Astrocyte of the hippocampus (primary cell): ENCODE measurements around the gene COG8.
"Not testable (repeated sequence)": the region's sequence is repeated elsewhere in the genome, so short reads cannot be mapped to it uniquely, and the experiment has no call there.

Source experiments
- DNase-seq: peaks from one replicate; pipeline ENCODE4 v3.0.0; 2011; ENCODE audit warnings: low read depth, low spot score

Gene COG8, protein sequence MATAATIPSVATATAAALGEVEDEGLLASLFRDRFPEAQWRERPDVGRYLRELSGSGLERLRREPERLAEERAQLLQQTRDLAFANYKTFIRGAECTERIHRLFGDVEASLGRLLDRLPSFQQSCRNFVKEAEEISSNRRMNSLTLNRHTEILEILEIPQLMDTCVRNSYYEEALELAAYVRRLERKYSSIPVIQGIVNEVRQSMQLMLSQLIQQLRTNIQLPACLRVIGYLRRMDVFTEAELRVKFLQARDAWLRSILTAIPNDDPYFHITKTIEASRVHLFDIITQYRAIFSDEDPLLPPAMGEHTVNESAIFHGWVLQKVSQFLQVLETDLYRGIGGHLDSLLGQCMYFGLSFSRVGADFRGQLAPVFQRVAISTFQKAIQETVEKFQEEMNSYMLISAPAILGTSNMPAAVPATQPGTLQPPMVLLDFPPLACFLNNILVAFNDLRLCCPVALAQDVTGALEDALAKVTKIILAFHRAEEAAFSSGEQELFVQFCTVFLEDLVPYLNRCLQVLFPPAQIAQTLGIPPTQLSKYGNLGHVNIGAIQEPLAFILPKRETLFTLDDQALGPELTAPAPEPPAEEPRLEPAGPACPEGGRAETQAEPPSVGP

DNA sequence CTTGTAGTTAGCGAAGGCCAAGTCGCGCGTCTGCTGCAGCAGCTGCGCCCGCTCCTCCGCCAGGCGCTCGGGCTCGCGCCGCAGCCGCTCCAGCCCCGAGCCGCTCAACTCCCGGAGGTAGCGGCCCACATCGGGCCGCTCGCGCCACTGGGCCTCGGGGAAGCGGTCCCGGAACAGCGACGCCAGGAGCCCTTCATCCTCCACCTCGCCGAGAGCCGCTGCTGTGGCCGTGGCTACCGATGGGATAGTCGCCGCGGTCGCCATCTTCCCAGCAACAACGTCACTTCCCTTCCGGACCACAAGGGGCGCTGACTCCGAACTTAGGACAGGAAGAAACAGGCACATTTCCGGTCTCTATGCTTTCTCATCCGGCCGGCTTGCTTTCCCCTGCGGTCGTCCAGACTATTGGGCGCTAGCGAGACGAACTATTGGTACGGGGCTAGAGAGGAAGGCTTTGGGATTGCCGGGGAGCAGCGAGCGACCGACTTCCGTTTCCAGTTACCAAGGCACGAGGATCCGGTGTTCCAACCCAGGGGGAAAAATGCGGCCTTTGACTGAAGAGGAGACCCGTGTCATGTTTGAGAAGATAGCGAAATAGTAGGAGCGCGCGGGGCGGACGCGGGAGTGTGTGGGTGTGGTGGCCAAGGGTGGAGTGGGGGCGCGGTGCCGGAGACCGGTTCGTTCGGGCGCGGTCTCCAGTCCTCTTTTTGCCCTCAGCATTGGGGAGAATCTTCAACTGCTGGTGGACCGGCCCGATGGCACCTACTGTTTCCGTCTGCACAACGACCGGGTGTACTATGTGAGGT, at the start of gene COG8, which contains the start of gene NIP7:
COG8 (minus strand) TSS at position 276 of the 806 bp plus-strand sequence; CDS start at position 264, 12 bp downstream.
NIP7 (plus strand) TSS at position 484 of the 806 bp plus-strand sequence; CDS start at position 542, 58 bp downstream.
- DNase-seq: peak; percentile 99

DNA sequence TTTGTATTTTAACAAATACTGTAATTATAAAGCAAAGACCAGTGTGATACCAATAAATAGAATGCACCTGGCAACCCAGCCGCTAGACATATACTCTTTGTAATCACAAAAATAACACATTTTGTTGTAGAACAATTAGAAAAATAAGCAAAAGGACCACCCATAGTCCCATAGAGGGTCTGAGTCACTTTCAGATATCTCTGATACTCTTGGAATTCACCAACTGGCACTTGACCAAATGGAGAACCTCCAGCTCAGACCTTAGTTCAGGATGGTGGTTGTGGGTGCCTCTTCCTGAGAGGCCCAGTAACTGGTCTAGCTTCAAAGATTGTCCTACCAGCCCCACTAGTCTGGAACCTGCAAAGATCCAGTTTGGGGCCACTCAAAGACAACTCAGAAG, 47.2 kb upstream of the COG8 start:
- DNase-seq: peak; percentile 46

DNA sequence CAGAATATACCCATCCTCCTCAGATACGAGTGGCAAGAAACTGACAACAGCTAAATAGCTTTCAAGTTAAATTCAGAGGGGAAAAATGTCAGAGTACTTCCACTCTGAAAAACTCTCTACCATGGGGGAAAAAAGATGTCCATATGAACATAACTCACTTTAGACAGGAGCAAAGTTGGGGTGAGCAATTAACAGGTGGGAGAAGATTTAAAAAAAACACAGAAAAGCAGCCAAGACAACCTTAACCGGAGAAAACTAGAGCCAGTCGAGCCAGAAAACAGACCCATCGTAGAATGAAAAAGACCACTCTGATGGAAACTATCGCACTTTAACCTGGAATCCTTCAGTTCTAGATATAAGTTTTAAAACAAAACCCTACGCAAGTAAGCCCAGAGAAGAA, 45.6 kb upstream of the COG8 start:
- DNase-seq: no peak

DNA sequence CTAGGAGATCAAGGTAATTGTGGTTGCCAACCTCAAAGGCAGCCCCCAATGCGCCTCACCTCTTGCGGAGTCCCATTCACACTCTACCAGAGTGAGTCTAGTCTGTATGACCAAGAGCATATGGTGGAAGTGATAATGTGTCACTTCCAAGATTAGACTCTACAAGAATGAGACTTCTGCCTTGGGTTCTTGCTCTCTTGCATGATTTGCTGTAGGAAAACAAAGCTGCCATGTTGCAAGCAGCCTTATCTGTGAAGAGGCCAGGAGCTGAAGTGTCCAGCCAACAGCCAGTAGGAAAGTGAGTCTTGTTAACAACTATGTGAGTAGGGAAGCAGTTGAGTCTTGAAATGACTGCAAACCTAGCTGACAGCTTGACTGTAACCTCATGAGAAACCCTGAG, 43.1 kb upstream of the COG8 start:
- no peak for DNase-seq

DNA sequence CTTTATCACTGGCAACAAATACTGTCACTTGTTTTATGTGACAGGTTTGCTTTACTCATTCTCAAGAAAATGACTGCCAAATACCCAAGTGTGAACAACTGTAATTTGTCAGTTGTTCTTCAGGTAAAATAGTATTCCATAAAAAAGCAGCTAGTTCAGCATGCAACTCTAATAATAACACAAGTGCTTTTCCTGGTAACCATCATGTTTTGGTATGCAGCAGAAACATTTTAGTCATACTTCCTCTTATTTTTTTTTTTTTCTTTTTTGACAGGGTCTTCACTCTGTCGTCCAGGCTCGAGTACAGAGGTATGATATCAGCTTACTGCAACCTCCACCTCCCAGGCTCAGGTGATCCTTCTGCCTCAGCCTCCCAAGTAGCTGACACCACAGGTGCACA, 41.9 kb upstream of the COG8 start:
- DNase-seq: no peak

DNA sequence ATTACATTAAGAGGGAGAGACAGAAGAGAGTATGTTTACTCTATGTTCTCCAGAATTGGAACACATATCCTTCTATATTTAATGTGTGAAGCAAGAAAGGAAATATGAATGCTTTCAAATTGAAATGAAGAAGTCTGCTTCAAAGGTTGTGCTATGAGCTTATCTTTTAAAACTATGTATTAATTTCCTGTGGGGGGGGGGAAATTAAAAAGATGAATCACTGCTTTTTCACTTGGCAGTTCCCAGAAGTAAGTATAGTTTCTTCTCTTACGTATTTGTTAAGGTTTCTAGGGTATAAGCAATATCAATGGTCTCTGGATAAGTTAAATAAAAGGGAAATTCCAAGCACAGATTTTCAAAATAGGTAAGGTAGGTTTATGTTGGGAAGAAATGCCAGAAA, 39.4 kb upstream of the COG8 start:
- no peak for DNase-seq

DNA sequence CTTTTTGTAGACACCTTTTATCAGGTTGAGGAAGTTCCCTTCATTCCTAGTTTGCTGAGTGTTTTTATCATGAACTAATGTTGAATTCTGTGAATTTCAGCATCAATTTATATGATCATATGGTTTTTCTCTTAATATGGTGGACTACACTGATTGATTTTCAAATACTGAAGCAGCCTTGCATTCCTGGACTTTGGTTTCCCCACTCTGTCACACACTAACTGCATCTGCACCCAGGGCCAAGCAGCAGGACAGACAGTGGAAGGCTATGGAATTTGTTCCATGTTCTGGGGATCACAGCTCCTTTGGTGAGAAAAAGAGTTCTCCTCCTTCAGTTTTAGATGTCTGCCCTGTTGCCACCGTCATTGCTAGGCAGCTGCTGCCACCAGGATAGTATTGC, 38.7 kb upstream of the COG8 start:
- no peak for DNase-seq

DNA sequence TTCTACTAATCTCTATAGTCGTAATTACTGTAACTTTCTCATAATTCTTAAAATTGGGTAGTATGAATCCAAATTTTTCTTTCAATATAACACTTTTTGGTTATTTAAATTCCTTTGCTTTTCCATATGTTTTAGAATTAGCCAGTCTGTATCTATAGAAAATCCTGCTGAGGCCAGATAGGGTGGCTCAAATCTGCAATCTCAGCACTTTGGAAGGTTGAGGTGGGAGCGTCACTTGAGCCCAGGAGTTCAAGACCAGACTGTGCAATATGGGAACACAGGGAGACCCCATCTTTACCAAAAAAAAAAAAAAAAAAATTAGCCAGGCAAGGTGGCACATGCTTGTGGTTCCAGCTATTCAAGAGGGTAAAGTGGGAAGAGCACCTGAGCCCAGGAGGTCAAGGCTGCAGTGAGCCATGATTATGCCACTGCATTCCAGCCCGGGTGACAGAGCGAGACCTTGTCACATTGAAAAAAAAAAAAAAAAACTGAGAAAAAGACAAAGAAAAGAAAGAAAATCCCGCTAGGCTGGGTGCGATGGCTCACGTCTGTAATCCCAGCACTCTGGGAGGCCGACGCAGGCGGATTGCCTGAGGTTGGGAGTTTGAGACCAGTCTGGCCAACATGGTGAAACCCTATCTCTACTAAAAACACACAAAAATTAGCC, 37.2 kb upstream of the COG8 start:
- no peak for DNase-seq

DNA sequence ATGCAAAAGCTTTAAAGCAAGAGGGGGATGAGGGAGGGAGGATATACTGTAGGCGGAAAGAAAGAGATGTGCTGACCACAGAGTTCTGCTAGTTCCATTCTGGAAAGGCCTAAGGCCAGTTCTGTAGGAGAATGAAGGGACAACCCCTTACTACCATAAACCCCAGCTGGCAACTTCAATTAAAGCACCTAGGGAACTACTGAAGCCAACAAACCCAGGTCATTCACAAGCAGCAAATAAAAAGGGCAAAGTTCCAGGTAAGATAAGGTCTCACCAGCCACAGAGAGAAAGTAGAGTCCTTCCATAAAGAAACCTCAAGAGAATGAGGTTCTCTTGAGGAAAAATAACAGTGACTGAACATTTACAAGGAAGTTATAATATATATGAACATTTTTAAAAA, 33.7 kb upstream of the COG8 start:
- no peak for DNase-seq

DNA sequence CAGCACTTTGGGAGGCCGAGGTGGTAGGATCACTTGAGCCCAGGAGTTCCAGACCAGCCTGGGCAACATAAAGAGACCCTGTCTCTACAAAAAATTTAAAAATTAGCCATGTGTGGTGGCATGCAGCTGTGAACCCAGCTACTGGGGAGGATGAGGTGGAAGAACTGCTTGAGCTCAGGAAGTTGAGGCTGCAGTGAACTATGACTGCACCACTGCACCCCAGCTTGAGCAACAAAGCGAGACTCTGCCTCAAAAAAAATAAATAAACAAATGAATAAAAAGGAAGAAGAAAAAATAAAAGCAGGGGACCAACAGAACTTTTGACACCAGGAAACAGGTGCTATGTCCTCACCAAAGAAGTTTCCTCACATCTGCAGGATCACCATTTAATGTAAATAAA, 32.2 kb upstream of the COG8 start:
- no peak for DNase-seq

DNA sequence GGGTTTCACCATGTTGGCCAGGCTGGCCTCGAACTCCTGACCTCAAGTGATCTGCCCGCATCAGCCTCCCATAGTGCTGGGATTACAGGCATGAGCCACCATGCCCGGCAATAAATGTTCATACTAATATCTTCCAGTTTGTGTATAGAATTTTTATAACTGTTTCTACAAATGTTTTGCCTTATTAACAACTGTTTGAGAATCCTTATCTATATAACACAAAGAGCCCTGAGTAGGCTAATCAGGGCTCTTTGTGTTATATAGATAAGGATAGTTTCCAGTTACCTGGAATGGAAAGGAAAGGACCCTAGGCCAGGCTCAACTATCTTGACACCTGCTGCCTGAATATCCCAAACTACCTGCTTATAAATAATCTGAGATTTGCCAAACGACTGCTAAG, 29.5 kb upstream of the COG8 start:
- no peak for DNase-seq

DNA sequence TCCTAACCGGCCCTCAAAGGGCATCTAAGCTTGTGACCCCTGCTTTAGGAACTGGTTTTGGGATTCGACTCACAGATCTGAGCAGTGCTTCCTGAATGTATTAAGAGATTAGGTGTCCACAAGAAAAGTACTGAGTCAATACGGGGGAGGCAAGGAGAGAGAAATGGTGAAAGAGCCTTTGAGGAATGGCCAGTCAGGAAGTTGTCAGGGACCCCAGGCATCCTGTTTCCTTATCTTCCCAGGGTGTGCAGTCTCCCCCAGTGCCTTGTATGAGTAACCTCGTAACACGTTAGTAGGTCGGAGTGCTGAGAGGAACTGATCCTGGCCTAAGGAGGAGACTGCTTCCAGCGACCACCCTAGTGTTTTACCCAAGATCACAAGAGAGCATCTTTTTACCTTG, 28.6 kb upstream of the COG8 start:
- no peak for DNase-seq

DNA sequence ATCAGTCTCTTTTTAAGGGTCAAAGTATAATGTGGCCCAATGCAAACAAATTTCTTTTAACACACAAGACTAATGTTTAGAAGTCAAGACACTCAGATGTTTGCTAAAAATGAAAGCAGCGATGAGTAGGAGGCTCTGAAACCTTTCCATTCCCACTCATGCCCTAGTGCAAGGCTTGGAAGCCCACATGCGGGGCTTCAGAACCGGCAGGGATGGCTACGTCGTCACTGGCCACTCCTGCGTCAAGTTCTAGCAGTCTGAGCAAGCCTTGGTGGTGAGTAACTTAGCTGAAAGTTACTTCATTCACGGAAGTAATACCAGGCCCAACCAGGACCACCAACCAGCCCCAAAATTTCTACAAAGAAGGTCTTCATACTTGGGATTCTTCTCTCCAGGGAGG, 27.1 kb upstream of the COG8 start:
- DNase-seq: no peak

DNA sequence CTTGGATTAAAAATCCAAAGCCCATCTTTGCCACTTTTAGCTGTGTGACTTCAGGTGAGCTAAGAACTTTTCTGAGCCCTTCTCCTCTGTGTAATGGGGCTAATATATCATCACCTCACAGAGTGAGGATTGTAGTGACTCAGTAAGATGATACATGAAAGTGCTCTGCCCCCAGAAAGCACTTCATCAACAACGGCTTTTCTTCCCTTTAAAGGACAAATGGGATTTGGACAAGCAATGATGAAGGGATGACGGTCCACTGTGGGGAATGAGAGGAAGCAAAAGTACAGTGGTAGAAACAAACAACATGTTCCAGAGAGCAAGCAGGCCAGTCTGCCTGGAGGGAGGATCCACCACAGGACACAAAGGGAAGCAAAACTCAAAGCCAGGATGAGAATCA, 26.5 kb upstream of the COG8 start:
- no peak for DNase-seq

DNA sequence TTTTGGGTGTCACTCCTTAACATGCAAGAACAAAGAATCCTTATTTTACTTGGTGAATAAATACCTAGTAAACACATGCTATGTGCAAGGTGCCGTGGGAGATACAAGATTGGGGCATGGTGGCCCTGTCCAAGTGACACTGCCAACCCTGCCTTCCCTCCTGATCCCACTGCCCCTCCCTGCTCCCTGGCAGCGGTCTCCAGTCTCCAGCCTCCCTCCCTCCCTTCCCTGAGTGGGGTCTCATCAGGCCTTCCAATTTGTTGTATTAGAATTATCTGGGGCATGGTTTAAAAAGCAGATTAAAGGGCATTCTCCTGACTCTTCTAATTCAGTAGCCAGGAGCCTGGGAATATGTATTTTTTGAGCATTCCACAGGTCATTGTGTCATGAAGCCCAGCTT, 24.7 kb upstream of the COG8 start:
- DNase-seq: no peak

DNA sequence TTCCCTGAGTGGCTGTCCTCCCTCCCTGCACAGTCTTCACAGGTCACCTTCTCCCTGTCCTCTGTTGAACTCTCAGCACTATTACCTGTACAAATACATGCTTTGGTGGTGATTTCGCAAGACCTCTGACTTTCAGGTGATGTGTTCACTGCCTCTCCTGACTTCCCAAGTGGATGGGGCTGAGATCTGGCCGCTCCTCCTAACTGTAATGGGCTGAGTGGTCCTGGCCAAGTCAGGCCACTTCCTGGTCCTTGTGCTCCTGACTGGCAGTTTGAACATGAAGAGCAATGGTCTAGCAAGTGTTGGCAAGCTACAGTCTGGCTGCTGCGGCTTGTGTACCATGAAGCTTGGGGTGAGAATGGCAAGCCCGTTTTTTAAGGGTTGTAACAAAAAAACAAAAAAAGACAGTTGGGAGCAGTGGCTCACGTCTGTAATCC, 23.9 kb upstream of the COG8 start:
- no peak for DNase-seq

DNA sequence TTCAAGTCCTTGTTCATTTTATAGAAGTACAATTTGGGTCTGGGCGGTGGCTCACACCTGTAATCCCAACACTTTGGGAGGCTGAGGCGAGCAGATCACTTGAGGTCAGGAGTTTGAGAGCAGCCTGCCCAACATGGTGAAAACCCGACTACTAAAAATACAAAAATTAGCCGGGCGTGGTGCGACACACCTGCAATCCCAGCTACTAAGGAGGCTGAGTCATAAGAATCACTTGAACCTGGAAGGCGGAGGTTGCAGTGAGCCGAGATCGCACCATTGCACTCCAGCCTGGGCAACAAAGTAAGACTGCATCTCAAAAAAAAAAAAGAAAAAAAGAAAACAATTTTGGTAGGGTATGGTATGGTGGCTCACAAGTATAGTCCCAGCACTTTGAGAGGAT, 20.7 kb upstream of the COG8 start:
- DNase-seq: not testable (repeated sequence)

DNA sequence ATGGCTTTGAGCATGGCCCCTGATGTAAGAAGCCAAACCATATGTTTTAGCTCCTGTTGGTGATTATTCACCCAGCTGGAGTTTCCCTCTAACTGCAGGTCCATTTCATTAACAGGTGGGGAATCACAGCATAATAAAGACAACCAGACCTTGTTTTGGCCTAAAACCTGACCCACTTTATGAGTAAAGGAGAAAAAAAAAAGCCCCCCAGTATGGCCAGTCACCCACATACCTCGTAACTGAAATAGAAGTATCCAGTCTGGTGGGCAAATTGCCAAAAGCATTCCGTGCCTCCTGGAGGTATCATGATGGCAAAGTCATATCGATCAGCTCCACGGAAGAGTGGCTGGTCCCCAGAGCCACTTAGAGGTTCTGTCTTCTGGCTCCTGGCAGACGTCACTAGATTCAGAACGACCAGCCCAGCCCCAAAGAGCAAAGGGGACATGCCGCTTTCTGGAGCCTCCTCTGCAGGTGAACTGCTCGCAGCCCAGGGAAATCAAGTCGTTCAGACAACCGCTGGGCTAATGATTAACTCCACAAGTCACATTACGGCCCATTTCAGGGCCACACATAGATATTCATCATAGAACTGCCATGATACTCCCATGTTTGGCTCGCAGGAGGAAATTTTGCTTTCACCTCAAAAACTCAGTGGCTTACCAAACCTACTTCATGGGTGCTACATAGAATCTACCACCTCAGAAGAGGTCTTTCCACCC, 12.1 kb upstream of the COG8 start, which contains the start of gene TMED6:
TMED6 (minus strand) TSS at position 478 of the 719 bp plus-strand sequence; CDS start at position 445, 33 bp downstream.
- no peak for DNase-seq

DNA sequence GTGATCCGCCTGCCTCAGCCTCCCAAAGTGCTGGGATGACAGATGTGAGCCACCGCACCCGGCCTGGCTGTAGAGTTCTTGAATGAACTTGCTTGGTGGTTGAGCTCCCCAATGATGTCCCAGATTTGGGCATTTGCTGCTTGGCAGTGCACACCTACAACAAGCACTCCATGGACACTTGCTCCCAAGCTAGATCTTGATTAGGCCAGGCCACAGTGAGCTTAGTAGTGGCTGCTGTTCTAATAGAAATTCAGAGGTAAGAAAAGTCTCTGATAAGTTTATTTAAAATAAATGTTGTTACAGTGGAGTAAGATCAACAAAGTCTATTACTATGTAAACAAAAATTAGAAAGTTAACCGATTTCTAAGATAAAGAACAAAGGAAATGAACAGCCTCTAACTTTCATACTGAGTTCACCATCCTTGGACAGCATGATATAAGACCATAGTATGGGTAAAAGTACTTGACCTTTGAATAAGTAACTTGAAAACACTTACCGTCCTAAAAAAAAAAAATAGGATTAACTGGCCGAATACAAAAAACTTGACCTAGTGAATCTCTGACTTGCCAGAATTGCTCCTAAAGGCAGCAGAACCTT, 11.3 kb upstream of the COG8 start:
- DNase-seq: no peak

DNA sequence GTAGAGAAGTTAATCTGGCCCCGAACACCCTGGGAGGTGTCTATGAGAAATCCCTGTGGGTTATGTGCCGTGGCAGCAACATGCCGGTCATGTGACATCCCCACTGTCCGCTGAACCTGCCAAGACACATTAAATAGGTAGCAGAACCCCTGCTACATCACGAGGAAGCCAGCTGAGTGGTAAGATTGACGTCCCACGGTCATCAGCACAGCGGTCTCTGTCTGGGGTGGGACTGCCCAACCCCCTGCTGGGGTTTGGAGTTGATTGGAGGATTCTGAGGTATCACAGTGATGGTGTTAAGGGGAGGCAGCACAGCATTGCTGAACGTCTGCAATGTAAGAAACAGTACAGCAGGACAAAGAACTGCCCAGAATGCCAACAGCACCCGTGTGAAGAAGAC, 10.2 kb upstream of the COG8 start:
- no peak for DNase-seq

DNA sequence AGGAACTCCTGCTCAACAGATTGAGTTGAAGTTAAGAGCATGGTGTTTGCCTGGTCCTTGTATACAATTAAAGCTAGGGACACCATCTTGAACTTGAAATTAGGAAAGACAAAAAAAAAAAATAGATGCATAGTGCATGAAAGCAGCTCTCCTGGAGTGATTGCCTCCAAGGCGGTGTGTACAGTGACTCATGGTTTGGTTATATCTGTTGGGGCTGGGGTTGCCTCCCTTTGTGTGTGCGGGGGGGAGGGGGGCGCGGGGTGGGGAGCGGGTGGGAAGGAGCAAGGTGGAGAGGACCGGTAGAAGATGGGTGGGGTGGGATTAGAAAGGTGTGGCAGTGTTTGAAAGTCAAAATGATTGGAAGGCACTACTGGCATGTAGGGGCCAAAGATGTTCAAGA, 8.9 kb upstream of the COG8 start:
- no peak for DNase-seq
